Effector CD8-positive, alpha-beta T cell (primary cell): ENCODE data around the gene COMMD3.

Source experiments
- DNase-seq: peaks from one replicate; lab custom pipeline; 2025; lab: John Stamatoyannopoulos, UW

The COMMD3 gene

DNA sequence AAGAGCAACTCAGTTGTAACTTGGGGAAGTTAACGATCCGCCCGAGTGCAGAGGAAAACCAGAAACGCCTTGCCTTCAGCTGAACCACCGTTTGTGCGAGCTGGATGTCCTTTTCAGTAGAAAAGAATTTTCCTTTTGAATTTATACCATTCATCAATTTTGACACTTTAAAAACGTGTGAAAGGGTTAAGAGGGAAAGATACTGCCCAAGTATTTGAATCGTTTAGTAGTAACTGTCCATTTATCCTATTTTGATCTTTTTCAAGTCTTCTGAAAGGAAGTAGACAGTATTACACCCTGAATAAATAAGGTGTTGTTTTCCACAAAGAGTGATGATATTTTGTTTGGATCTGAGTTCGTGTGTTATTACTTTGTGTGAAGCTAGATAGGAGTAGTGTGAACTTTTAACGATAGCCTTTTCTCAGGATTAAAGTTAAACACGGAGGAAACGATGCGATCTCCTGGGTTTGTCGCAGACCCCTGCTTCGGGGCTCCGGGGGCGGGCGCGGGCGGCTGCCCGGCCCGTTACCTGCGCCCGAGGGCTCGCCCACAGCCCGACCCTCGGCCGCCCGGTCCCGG lies 3.9 kb downstream of the COMMD3 start:
- DNase-seq, result no peak

DNA sequence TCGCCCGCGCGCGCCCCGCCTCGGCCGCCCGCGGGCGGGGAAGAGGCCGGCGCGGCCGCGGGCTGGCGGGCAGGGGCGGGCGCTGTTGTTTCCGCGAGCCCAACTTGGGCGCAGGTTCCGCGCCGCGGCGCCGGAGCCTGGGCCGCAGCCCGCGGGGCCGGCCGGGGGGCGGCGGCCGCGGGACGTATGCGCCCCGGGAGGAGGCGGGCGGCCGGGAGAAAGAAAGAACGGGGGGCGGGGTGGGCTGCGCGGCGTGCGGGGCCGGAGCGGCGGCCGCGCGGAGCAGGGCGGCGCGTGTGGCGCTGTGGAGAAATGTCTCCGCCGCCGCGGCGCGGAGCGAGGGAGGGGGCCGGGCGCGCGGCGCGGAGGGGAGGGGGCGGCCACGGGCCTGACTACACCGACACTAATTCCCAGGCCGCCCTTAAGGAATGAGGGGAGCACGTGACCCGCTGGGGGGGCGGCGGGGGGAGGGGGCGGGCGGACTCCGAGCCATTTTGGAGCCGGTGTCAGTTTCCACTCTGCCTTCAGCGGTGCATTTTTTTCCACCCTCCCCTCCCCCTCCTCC lies 4.5 kb downstream of the COMMD3 start, which contains the start of gene BMI1:
Gene BMI1 (plus strand): TSS at position 509 of the 565 bp plus-strand sequence. CDS start 5,351 bp downstream, outside the sequence.
- DNase-seq, result peak; percentile 43

DNA sequence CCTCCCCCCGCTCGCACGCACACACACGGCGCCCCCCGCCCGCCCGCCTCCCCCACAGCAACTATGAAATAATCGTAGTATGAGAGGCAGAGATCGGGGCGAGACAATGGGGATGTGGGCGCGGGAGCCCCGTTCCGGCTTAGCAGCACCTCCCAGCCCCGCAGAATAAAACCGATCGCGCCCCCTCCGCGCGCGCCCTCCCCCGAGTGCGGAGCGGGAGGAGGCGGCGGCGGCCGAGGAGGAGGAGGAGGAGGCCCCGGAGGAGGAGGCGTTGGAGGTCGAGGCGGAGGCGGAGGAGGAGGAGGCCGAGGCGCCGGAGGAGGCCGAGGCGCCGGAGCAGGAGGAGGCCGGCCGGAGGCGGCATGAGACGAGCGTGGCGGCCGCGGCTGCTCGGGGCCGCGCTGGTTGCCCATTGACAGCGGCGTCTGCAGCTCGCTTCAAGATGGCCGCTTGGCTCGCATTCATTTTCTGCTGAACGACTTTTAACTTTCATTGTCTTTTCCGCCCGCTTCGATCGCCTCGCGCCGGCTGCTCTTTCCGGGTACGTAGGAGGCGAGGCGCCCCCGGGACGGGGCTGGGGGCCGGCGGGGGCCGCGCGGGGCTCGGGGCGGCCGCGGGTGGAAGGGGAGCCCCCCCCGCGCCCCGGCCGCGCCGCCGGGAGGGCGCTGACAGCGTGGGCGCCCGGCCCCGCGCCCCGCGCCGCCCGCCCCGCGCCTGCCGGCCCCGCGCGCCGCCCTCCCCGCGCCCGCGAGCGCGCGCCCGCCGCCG lies 5.2 kb downstream of the COMMD3 start:
- DNase-seq, result peak; percentile 43

DNA sequence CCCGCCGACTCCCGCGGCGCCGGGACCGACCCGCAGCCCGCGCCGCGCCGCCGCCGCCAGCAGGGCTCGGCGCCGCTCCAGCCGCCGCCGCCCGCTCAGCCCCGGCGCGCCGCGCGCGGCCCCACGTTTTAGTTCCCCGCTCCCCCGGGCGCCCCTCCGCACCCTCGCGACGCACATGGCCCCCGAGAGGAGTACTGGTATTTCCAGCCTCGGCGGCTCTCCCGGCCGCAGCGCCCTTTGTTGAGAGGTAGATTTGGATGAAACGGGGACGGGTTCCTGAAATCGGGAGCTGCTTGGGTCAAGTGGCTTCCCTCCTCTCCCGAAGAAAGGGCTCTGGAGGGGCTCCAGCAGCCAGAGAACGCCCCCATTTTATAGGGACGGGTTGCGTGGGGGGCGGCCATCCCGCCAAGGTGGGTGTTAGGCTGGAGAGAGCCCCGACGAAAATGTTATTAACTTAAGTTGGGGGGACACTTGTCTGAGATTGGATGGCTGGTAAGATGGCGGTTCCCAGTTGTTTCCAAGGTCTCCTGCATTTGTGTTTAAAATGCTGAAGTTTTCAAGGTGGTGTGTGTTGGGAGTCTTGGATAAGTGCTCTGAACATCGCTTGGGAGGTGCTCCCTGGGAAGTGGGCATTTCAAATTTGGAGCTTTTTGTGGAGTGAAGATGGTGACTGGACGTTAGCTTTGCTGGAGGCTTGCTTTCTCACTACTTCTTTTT lies 5.9 kb downstream of the COMMD3 start:
- DNase-seq, result no peak

DNA sequence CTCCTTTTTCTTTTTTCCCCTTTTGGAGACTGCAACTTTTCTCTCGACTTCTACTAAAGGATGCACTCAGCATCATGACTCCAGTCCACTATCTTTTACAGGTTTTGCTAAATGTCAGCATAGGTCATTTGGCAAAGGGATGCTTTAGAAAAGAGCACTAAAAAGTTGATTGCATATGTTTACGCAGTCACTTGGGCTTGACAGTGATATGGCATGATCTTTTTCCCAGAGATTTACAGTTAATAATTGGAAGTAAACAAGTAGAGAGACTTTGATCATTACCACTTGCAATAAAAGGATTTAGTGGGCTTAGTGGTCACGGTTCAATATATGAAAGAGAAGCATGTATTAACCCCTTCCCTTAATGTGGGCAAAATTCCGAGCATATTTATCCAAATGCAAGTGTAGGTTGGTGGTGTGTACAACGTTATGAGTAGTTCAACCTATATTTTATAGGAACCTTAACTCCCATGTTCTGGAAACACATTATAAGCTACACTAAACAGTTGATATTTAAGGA lies 6.5 kb downstream of the COMMD3 start:
- DNase-seq, result no peak

DNA sequence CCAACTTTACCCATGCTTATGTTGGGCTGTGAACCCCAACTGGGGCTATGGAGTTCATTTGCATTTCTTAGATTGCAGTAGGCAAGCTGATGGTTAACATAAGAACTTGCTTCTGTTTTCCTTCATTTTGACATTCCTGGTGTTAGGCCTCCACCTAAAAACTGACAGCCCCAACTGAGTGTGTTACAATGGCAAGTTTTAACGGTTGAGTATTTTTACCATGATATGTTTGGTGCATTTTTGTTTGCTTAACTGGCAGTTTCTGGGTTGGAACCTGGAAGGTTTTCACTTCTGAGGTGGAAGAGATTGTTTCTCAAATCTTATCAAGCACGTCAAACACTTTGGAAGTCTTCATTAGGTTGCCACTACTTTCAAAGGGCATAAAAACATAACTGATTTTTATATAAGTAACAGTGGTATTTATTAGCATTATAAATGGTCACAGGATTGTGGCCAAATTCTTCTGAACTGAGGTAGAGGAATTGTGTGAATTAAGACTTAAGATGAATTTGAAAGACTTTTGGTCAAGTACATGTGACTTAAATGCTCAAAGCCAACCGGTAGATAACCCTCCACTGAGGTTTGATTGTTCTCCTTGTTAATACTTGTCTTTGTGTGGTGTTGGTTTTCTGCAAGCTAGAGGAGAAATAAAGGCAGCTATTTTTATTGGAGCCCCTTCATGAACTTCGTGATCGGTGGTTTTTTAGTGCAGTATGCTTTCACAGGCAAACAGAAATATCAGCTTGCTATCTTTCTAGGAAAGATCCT lies 7.5 kb downstream of the COMMD3 start:
- DNase-seq, result no peak

DNA sequence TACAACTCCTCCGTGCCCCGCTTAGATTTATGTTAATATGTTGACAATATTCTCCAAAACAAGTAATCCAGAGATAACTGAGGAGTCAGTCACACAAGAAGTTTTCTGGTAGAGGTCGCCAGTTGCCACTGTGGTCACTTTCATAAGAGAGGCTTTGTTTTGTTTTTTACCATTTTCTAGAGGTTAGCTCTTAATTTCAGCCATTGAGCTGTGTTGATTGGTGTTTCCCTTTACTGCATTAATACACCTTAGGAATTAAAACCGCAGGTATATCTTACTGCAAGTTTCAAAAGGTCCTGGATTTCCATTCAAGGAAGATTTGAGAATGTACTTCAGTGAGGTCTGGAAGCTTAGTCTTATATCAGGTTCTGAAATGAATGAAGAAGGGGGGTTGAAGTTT lies 8.2 kb downstream of the COMMD3 start:
- no peak for DNase-seq

DNA sequence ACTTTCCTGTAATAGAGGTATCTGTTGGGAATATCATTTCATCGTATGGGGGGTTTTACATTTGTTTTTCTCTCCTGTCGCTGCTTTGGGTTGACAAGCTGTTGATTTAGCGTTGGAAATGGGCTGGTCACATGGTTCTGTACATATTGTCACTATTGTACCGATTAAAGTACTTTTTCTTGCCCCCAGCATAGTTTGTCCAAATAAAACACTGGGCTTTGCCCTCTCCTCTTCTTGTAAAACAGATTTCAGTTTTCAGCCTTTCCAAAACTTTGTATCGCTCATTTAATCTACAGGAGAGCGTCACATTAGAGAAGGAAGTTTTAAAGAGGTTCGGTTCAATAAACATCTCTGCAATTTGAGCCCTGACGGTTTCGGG lies 8.7 kb downstream of the COMMD3 start:
- DNase-seq, result no peak

DNA sequence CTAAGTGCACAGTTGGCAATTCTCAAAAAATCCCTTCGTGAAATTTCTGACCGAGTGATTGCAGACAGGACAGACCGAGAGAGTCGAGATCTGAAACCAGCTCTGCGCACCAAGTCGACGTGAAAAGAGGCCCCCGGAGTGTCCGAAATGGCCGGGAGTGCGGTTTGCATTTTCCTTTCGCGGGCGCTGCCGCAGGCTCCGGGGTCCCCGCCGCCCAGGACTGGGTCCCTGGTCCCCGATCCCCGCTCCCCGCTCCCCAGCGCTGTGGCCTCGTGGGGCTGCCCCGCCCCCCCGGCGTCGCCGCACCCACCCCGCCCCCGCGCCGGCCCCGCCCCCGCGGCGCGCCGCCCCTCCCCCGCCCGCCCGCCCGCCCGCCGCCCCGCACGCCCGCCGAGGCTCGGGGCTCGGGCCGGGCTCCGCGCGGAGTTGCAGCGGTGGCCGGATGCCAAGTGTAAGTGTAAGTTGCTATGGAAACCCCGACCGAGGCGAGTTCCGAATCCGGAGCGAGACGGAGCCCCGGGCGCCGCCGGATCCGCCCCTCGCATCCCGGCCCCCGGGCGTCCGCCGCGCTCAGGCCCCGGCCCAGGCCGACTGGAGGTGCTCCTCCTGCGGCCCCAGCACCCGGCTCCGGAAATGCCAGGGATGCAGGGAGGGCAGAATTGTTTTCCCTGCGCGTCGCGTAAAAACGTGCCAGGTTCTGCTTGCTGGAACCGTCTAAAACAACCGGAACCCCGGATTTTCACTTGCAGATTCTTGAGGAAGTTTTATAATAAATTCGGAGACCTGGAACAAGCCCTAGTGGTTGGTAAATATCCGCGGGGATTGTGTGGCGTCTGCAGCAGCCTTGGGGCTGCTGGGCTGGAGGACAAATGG lies 9.3 kb downstream of the COMMD3 start:
- DNase-seq, result peak; percentile 57

DNA sequence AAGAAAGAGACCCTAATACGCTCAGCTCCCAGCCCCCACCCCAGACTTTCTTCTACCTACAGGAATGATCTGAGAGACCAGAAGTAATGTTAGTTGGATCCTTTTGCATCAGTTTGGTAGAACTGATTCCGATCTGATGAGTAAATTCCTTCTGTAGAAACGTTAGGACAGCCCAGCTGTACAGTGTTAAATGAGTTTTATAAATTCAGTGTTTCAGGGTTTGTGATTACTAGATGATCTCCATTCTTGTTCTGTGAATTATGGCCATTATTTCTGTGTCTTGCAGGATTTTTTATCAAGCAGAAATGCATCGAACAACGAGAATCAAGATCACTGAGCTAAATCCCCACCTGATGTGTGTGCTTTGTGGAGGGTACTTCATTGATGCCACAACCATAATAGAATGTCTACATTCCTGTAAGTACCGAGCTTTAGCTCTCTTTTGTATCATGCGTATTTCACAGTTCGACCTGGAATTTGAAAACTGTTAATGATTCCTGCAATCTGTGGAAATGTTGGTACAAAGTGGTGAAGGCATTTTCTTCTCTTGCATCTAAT lies 10.0 kb downstream of the COMMD3 start:
- no peak for DNase-seq

DNA sequence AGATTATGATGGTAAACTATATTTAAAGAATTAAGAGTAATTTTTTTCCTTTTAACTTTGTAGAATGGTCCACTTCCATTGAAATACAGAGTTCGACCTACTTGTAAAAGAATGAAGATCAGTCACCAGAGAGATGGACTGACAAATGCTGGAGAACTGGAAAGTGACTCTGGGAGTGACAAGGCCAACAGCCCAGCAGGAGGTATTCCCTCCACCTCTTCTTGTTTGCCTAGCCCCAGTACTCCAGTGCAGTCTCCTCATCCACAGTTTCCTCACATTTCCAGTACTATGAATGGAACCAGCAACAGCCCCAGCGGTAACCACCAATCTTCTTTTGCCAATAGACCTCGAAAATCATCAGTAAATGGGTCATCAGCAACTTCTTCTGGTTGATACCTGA lies 13.0 kb downstream of the COMMD3 start:
- DNase-seq, result no peak

DNA sequence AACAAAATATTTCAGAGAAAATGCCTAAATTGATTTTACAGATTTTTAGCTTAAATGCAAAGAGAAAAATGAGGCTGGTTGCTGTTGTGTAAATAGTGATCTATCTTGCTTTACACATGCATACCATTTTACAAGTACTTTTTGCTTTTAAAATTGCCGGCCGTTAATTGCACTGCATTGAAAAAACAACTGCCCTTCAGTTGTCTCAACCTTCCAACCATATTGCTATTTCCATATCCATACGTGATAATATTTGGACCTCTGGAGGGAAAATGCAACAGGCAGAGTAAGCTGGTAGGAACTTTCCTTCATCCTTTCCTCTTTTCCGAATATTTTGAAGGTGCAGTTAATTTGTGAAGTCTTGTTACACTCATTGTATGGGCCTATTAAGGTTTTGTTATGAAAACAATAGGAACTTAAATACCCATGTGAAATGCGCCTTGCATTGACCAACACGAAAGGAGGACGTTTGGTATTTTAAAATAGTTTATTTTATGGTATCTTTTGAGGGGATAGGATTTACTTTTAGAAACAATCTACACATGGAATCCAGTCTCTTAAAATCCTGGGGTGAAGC lies 16.0 kb downstream of the COMMD3 start:
- no peak for DNase-seq

DNA sequence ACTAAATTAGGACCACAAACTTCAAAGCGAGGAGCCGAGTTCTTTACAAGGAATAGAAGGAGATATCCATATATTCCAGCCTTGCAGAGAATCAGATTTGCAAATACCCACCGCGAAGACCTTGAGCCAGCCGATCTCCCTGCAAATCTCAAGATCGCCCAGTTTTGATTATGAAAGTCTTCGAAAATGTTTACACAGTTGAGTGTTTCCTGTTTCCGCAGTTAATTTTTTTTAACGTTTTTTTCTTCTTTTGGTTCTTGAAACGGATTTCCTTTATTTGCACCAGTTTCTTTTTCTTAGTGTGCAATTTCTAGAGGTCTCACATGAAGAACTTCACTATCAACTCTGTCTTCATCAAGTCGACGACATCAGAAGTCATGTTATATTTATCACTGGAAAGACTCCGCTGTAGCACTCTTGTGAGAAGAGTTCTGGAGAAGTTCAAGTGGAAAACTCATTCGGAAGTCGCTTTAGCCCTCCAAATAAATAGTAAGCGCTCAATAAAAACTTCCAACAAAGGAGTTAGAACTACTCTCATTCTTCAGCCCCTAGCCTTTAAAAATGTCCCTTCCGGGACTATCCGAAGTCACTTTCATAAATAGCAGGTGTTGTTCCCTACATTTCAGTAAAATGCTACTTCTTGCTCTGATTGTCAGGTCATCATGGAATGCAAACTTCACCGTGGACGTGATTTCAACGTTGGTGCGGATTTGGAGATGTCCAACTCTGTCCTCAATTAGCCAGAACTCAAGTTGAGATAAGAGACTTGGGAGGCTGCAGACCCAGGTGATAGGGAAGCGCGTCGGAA lies 17.2 kb downstream of the COMMD3 start:
- no peak for DNase-seq

DNA sequence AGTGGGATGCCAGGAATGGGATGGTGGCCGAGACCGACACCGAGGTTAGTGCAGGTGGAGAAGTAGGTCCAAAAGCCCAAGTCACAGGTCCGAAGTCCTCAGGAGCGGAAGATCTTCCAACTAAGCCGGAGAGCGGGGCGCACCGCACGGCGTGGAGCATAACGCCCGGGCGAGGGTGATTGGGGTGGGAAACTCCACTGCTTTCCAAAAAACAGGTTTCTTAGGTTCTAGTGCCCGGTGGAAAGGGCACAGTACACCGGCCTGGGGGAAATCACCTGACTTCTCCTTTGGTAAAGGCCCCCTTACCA lies 17.7 kb downstream of the COMMD3 start:
- no peak for DNase-seq

DNA sequence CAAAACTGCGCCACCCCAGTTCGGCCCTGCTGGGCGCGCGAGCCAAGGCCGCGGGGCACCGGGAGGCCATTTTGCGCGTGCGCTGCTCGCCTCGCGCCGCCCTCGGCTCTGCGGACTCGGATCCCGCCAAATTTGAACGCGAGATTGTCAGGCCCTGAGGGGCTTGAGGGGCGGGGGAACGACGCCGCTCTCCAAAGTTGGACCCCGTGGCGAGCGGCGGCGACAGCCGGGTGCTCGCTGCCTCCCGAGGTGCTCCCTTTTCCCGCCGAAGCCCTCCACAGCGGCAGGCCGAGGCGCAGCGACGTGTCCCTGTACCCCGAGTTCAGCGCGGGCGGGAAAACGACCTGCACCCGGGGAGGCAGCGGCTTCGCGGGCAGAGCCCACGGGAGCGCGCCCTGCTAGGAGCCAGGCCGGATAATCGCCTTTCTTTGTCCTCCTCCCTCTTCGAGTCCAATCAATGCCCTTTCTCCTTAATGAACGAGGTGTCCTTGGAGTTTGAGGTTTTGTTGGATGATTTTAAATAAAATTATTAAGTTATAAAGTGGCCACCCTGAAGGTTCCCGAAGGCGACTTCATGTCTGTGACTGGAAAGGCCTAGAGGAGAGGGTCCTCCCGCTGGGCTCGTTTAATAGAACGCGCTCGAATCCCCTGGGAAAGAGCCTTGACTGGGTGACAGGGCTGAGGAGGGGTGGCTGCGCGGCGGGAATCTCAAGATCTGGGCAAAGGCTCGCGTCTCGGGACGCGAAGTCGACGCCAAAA lies 18.4 kb downstream of the COMMD3 start:
- DNase-seq, result no peak

DNA sequence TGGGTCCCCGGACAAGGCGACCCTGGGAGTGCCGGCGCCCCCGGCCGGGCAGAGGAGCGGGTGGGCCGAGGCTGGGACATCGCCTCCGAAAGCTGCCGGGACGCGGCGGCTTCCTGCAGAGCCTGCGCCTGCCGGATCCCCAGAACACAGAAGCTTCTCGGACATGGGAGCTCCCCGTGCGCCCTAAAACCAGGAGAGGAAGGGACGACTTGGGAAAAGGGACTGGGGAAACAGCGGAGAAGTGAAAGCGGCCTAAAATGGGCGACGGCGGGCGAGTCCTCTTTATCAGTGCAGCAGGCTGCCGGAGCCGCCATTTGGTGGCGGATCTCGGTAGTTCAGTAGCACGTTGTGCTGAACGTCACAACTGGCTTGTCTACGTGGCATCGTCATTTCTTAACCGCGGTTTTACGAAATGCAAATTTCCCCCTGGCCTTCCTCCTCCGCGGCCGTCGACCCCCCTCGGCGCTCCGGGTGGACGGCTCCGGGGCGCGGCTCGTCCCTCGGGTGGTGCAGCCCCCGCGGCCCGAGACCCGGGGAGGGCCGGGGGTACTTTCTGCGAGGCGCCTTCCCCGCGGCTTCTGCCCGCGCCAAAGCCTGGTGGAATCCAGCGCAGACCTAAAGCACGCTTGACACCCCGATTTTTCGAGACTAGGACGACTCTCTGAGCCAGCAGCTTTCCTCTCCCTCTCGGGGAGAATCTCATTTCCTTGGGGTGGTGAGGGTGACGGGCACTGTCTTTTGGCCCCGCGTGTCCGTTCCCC lies 19.2 kb downstream of the COMMD3 start:
- peak; percentile 40 for DNase-seq

DNA sequence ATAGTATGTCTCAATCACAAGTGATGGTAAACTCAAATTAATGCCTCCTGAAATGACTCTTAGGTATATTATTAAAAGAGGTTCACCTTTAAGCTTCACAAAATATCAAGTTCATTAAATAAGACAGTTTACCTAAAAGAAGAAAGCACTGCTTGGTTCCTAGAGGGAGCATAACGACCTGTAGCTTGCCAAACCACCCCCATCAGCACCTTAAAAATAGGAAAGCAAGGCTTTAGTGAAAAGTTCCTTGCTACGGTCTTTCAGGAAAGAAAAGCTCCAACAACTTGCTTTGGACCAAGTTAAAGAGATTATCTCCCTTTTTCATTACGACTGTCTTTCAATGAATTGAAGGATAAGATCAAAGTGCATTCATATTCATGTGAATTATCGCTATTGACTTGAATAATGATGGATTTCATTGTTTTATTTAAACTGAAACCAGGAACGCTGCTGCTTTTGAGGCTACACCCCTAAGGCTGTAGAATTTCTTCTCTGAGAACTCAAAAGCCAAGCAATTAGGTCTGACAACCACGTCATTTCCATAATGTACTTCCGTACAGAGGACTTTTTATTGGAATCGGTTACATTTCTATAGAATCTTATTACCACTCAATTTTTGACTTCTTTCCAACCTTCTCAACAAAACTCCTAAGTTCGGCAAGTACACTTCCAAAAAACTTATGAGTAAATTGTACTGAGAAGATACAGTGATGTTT lies 22.2 kb downstream of the COMMD3 start:
- no peak for DNase-seq
